HepG2 (cell line): Measurements from ENCODE around the gene GTF2E1. TPM values are rescaled to one million over a fixed set of nuclear protein-coding genes. Genes with fewer than 3 reads are reported as not detected.

Experiments
- ATAC-seq: fragments of 200-7000 bp; cut with Tn5 transposase; 3 replicates; pipeline ENCODE4 v1.9.1; 2020; ENCODE audit warnings: mild to moderate bottlenecking, moderate library complexity
- BruUV-seq: library from RNA; stranded (reverse); fragments of 400-500 nt; replicated peaks from 2 replicates; lab custom pipeline; 2021; lab: Mats Ljungman, UMichigan
- CTCF ChIA-PET: fragments of 300-600 bp; formaldehyde crosslinking; extraction: SDS; loops from one replicate; lab custom pipeline; 2021; ENCODE audit warnings: low total read pairs, inconsistent platforms, low intra/inter-chr PET ratio; lab: Yijun Ruan, JAX
- POLR2A ChIA-PET: fragments of 350-600 bp; sonication (Branson Sonifier 250); formaldehyde crosslinking; loops from one replicate; lab custom pipeline; 2020; ENCODE audit warnings: antibody characterized with exemption, inconsistent platforms; lab: Yijun Ruan, JAX
- DNase-seq: peaks from one replicate; pipeline ENCODE4 v3.0.0-alpha.2; 2015; ENCODE audit warnings: low spot score
- FAIRE-seq: peaks from 3 replicates; lab custom pipeline; 2011; peaks lifted over from hg19 to GRCh38; lab: Jason Lieb, UNC
- H2AFZ ChIP-seq: one replicate; pipeline ENCODE4 v1.6.1; 2011; ENCODE audit warnings: low read length, inconsistent platforms
- H3K27ac ChIP-seq: fragments of 300-600 bp; 3 replicates; pipeline ENCODE4 v1.8.0; 2011; ENCODE audit warnings: mixed run types, mild to moderate bottlenecking, mixed read lengths, low read length, inconsistent platforms; ENCODE audit not compliant: insufficient read depth; ENCODE audit errors: extremely low read length
- H3K27me3 ChIP-seq, 2 experiments: fragments of 200-600 bp in 1 of 2; 2 replicates in 1 of 2; 3 replicates in 1 of 2; pipeline versions ENCODE4 v1.6.0 to v1.8.0; 2011; ENCODE audit warnings: low read length in 2 of 2, mild to moderate bottlenecking in 2 of 2, moderate library complexity in 2 of 2, inconsistent platforms in 1 of 2; ENCODE audit not compliant: insufficient read depth in 2 of 2, control insufficient read depth in 1 of 2
- H3K36me3 ChIP-seq, 2 experiments: fragments of 200-600 bp in 1 of 2; replicated peaks in 1 of 2; 2 replicates in 1 of 2; 3 replicates in 1 of 2; pipeline versions ENCODE4 v1.5.1 to v1.8.0; 2011; ENCODE audit warnings: low read length in 2 of 2, inconsistent platforms in 1 of 2; ENCODE audit not compliant: insufficient read depth in 2 of 2, control insufficient read depth in 1 of 2
- H3K4me1 ChIP-seq: 2 replicates; pipeline ENCODE4 v1.5.1; 2012; ENCODE audit warnings: low read length, inconsistent platforms; ENCODE audit not compliant: insufficient read depth
- H3K4me2 ChIP-seq: 2 replicates; pipeline ENCODE4 v1.6.0; 2011; ENCODE audit warnings: low read depth, low read length, inconsistent platforms
- H3K4me3 ChIP-seq, 3 experiments: fragments of 200-600 bp in 1 of 3; sonication (generic), shearing (Covaris generic) in 1 of 3; replicated peaks in 1 of 3; 2 replicates each; pipeline ENCODE4 v1.5.1; 2011 to 2016; ENCODE audit warnings: low read length in 3 of 3, inconsistent platforms in 2 of 3, low read depth in 2 of 3, mild to moderate bottlenecking in 2 of 3, control low read depth in 1 of 3, mixed read lengths in 1 of 3; ENCODE audit not compliant: insufficient read depth in 1 of 3
- H3K79me2 ChIP-seq: one replicate; pipeline ENCODE4 v1.6.1; 2011; ENCODE audit warnings: low read length, inconsistent platforms; ENCODE audit not compliant: insufficient read depth
- H3K9ac ChIP-seq: 2 replicates; pipeline ENCODE4 v1.6.0; 2011; ENCODE audit warnings: mild to moderate bottlenecking, low read depth, low read length, inconsistent platforms; ENCODE audit not compliant: insufficient read depth
- H3K9me3 ChIP-seq: 2 replicates; pipeline ENCODE4 v1.5.1; 2012; ENCODE audit warnings: mild to moderate bottlenecking, low read length
- H4K20me1 ChIP-seq: 2 replicates; pipeline ENCODE4 v1.6.0; 2011; ENCODE audit warnings: inconsistent platforms, mild to moderate bottlenecking, low read length, moderate library complexity; ENCODE audit not compliant: insufficient read depth
- AHR ChIP-seq: IDR thresholded peaks from 2 replicates; pipeline ENCODE4 v1.6.1; 2018; ENCODE audit warnings: missing genetic modification reagents, missing compliant biosample characterization
- ARHGAP35 ChIP-seq: sonication (generic); formaldehyde crosslinking; IDR thresholded peaks from 2 replicates; pipeline ENCODE4 v1.9.0; 2022; ENCODE audit warnings: mild to moderate bottlenecking, inconsistent platforms, moderate library complexity, missing genetic modification reagents, borderline replicate concordance
- BHLHE40 ChIP-seq: IDR thresholded peaks from 2 replicates; pipeline ENCODE4 v1.6.1; 2011; ENCODE audit warnings: low read length, improper control_type of control experiment
- CBFB ChIP-seq: sonication (generic); formaldehyde crosslinking; IDR thresholded peaks from 2 replicates; pipeline ENCODE4 v1.4.0; 2020; ENCODE audit warnings: missing genetic modification reagents
- CEBPB ChIP-seq: IDR thresholded peaks from 2 replicates; pipeline ENCODE4 v1.6.1; 2011; ENCODE audit warnings: low read depth, low read length, improper control_type of control experiment, borderline replicate concordance
- CEBPG ChIP-seq: IDR thresholded peaks from 2 replicates; pipeline ENCODE4 v1.6.1; 2016
- GFI1 ChIP-seq: sonication (generic); formaldehyde crosslinking; IDR thresholded peaks from 2 replicates; pipeline ENCODE4 v1.5.0; 2020; ENCODE audit warnings: missing genetic modification reagents, mild to moderate bottlenecking, borderline replicate concordance
- GLI4 ChIP-seq: sonication (generic); formaldehyde crosslinking; IDR thresholded peaks from 2 replicates; pipeline ENCODE4 v1.5.1; 2020; ENCODE audit warnings: missing genetic modification reagents, mild to moderate bottlenecking, moderate library complexity, borderline replicate concordance
- JUNB ChIP-seq: sonication (generic); formaldehyde crosslinking; IDR thresholded peaks from 2 replicates; pipeline ENCODE4 v1.8.0; 2022; ENCODE audit warnings: missing genetic modification reagents, mild to moderate bottlenecking, borderline replicate concordance
- NFATC3 ChIP-seq: sonication (generic); formaldehyde crosslinking; IDR thresholded peaks from 2 replicates; pipeline ENCODE4 v1.5.1; 2020; ENCODE audit warnings: mild to moderate bottlenecking, missing genetic modification reagents
- NFIB ChIP-seq: sonication (generic); formaldehyde crosslinking; IDR thresholded peaks from 2 replicates; pipeline ENCODE4 v1.9.0; 2021; ENCODE audit warnings: missing genetic modification reagents, mild to moderate bottlenecking, borderline replicate concordance
- NR2F2 ChIP-seq: IDR thresholded peaks from 2 replicates; pipeline ENCODE4 v1.6.1; 2012; ENCODE audit warnings: low read depth, inconsistent platforms, borderline replicate concordance
- RAD21 ChIP-seq: fragments of 450-650 bp; formaldehyde crosslinking; IDR thresholded peaks from 2 replicates; pipeline ENCODE4 v1.5.0; 2020; ENCODE audit warnings: mild to moderate bottlenecking
- RBFOX2 ChIP-seq: fragments of 200-400 bp; formaldehyde crosslinking; IDR thresholded peaks from 2 replicates; pipeline ENCODE4 v1.6.1; 2017; ENCODE audit warnings: low read depth, mild to moderate bottlenecking, low read length
- RBM39 ChIP-seq: fragments of 200-400 bp; formaldehyde crosslinking; IDR thresholded peaks from one replicate; pipeline ENCODE4 v1.6.1; 2018; ENCODE audit warnings: antibody characterized with exemption, mild to moderate bottlenecking, low read depth, low read length; ENCODE audit not compliant: poor library complexity, severe bottlenecking
- RFXAP ChIP-seq: sonication (generic); formaldehyde crosslinking; IDR thresholded peaks from 2 replicates; pipeline ENCODE4 v1.4.0; 2020; ENCODE audit warnings: missing genetic modification reagents, borderline replicate concordance
- SAFB2 ChIP-seq: sonication (generic); formaldehyde crosslinking; IDR thresholded peaks from 2 replicates; pipeline ENCODE4 v1.5.1; 2020; ENCODE audit warnings: missing genetic modification reagents, low read depth, mild to moderate bottlenecking, borderline replicate concordance
- SMC3 ChIP-seq: IDR thresholded peaks from 2 replicates; pipeline ENCODE4 v1.6.1; 2011; ENCODE audit warnings: low read length, improper control_type of control experiment
- SMYD3 ChIP-seq: sonication (generic); formaldehyde crosslinking; IDR thresholded peaks from 2 replicates; pipeline ENCODE4 v1.8.1; 2023; ENCODE audit warnings: mild to moderate bottlenecking, missing genetic modification reagents
- SP140L ChIP-seq: sonication (generic); formaldehyde crosslinking; IDR thresholded peaks from 2 replicates; pipeline ENCODE4 v1.4.0; 2020; ENCODE audit warnings: missing genetic modification reagents, borderline replicate concordance
- SRSF4 ChIP-seq: fragments of 200-400 bp; formaldehyde crosslinking; IDR thresholded peaks from one replicate; pipeline ENCODE4 v1.6.1; 2018; ENCODE audit warnings: mild to moderate bottlenecking, low read depth, low read length, moderate library complexity; ENCODE audit not compliant: poor library complexity, severe bottlenecking
- TFAP4 ChIP-seq: sonication (generic); IDR thresholded peaks from 2 replicates; pipeline ENCODE4 v1.6.1; 2016; ENCODE audit warnings: low read depth, borderline replicate concordance
- U2AF2 ChIP-seq: fragments of 200-400 bp; formaldehyde crosslinking; IDR thresholded peaks from 2 replicates; pipeline ENCODE4 v1.6.1; 2017; ENCODE audit warnings: low read depth, mild to moderate bottlenecking, low read length
- ZFP90 ChIP-seq: sonication (generic); formaldehyde crosslinking; IDR thresholded peaks from 2 replicates; pipeline ENCODE4 v1.8.0; 2022; ENCODE audit warnings: missing genetic modification reagents, mild to moderate bottlenecking, inconsistent platforms, borderline replicate concordance
- ZMYM4 ChIP-seq: sonication (generic); formaldehyde crosslinking; IDR thresholded peaks from 2 replicates; pipeline ENCODE4 v1.8.1; 2023; ENCODE audit warnings: mild to moderate bottlenecking, missing genetic modification reagents
- ZNF230 ChIP-seq: sonication (generic); formaldehyde crosslinking; IDR thresholded peaks from 2 replicates; pipeline ENCODE4 v1.4.0; 2020; ENCODE audit warnings: mild to moderate bottlenecking, missing genetic modification reagents
- ZNF282 ChIP-seq: fragments of 450-650 bp; IDR thresholded peaks from 2 replicates; pipeline ENCODE4 v1.6.1; 2018; ENCODE audit not compliant: partially characterized antibody
- WGBS: methylation state at CpG from one replicate; pipeline ENCODE4 v1.1.6; 2017; ENCODE audit warnings: low lambda C conversion rate; 5-methylcytosine and 5-hydroxymethylcytosine counted together
- in situ Hi-C: cut with HindIII; loops from 2 replicates; pipeline ENCODE4 v1.10.0; 2017; ENCODE audit warnings: low pct_unique_long_range_greater_than_20kb; ENCODE audit not compliant: extremely low pct_ligation_motif_present
- intact Hi-C: fragments of 100-400 bp; cut with micrococcal nuclease; formaldehyde crosslinking; loops from one replicate; pipeline ENCODE4 v1.10.0; 2022; ENCODE audit not compliant: unreplicated experiment
- polyA plus RNA-seq, 8 experiments: library from polyadenylated mRNA; depleted of rRNA in 3 of 8; stranded (reverse) in 7 of 8; unstranded in 1 of 8; fragments of >200 nt; fragmentation: Illumina TruSeq in 4 of 8; extraction: Trizol in 4 of 8; gene quantifications; 2 replicates each; pipeline versions ENCODE4 v1.2.1 to v1.2.3, GENCODE V29; 2011 to 2016; ENCODE audit warnings: low read depth in 4 of 8, missing spikeins in 1 of 8, mixed read lengths in 1 of 8; ENCODE audit not compliant: insufficient read depth in 1 of 8
- total RNA-seq, 5 experiments: library from RNA; depleted of rRNA; stranded (reverse); fragments of >200 nt; fragmentation: Illumina TruSeq; extraction: Trizol; gene quantifications; 2 replicates each; pipeline ENCODE4 v1.2.3, GENCODE V29; 2016; ENCODE audit warnings: low read depth in 1 of 5

Gene GTF2E1
- total and polyA plus RNA-seq, 2 of the 13 experiments (the other 11 are each of a cell fraction or from before 2014, with no cell fraction given) = 7.7 to 21.5 TPM

GRCh38 chr3:120795017-120795648, 52.6 kb downstream of the GTF2E1 start:
- BruUV-seq = no TSS peak
- Histone ChIP-seq H3K4me3 (no peak overlapping the region), H3K27me3 (peaks cover 0 to 4% of the 10 kb centered on the region in 2 experiments; a peak in 2 of 5 replicates), H3K4me1 (peaks cover 27% of the 10 kb centered on the region), H2AFZ (no peak overlapping the region), H3K9ac (no peak overlapping the region), H3K79me2 (no peaks in the 10 kb centered on the region), H4K20me1 (no peaks in the 10 kb centered on the region), H3K36me3 (no peaks in the 10 kb centered on the region), H3K27ac (no peak overlapping the region), H3K4me2 (no peak overlapping the region), H3K9me3 (no peaks in the 10 kb centered on the region)
- peak; percentile 73 for DNase-seq
- ChIA-PET POLR2A (no interaction called here), CTCF (interaction anchor here (1.3 to 2.4 kb wide), 2 partner anchors 172 to 236 kb away, joined by 4 to 27 read pairs; no protein-coding TSS in a partner anchor)
- peak; percentile 56 for FAIRE-seq
- WGBS = 11% methylated on average over 5 of the region's 5 CpGs
- in situ Hi-C loops = loop anchor here (5.0 kb wide), 1 partner anchor 233 kb away; no protein-coding TSS in a partner anchor
- intact Hi-C loops = loop anchor here (1.0 kb wide), 2 partner anchors 172 to 234 kb away; no protein-coding TSS in a partner anchor
- ATAC-seq = peak; percentile 94
- TF ChIP-seq NR2F2 (no peak), CEBPB (no peak; the same call in 1 of the 2 replicates), GFI1 (CRISPR knock-in tag) (no peak), CBFB (CRISPR knock-in tag) (no peak), SRSF4 (no peak), BHLHE40 (no peak), RBFOX2 (no peak), ARHGAP35 (CRISPR knock-in tag) (no peak), RFXAP (CRISPR knock-in tag) (no peak), TFAP4 (no peak), U2AF2 (no peak), SMC3 (peak; percentile 87), SMYD3 (no peak), JUNB (no peak), RAD21 (CRISPR knock-in tag) (peak; percentile 78), ZNF282 (no peak), AHR (CRISPR knock-in tag) (no peak), NFIB (CRISPR knock-in tag) (no peak), GLI4 (no peak), SP140L (CRISPR knock-in tag) (0 out of 2 replicates have a peak, but pooled peaks have one; percentile 12), ZFP90 (CRISPR knock-in tag) (no peak), ZNF230 (CRISPR knock-in tag) (no peak), SAFB2 (CRISPR knock-in tag) (no peak), NFATC3 (CRISPR knock-in tag) (peak; percentile 41; the same call in 1 of the 2 replicates), ZMYM4 (CRISPR knock-in tag) (no peak), CEBPG (peak; percentile 42; the same call in 1 of the 2 replicates), RBM39 (no peak)
